Prostate gland (tissue), 2 donors: ENCODE data around the gene ANGPTL2. TPM values are rescaled to one million over a fixed set of nuclear protein-coding genes. Genes with fewer than 3 reads are reported as not detected.

Experiments used
- DNase-seq: peaks from one replicate; pipeline ENCODE4 v3.0.0-alpha.2; 2019; ENCODE audit warnings: low spot score
- H3K27ac ChIP-seq, 2 donors: fragments of 200-600 bp; sonication (generic); 2 replicates each; pipeline ENCODE4 v1.5.1; 2017 to 2019
- H3K27me3 ChIP-seq: fragments of 200-600 bp; sonication (generic); replicated peaks from 2 replicates; pipeline ENCODE4 v1.5.1; 2019; ENCODE audit not compliant: insufficient read depth
- H3K36me3 ChIP-seq, 2 donors: fragments of 200-600 bp; sonication (generic); 1 replicate in 1 of 2; 2 replicates in 1 of 2; pipeline versions ENCODE4 v1.5.1 to v1.8.1; 2017 to 2019
- H3K4me1 ChIP-seq: fragments of 200-600 bp; sonication (generic); replicated peaks from 2 replicates; pipeline ENCODE4 v1.5.1; 2019
- H3K4me3 ChIP-seq, 2 donors: fragments of 200-600 bp; sonication (generic); 2 replicates each; pipeline ENCODE4 v1.5.1; 2017 to 2019
- H3K9me3 ChIP-seq: fragments of 200-600 bp; sonication (generic); 2 replicates; pipeline ENCODE4 v1.5.1; 2017
- POLR2A ChIP-seq: fragments of 450-650 bp; IDR thresholded peaks from one replicate; pipeline ENCODE4 v1.6.1; 2016; ENCODE audit warnings: antibody characterized with exemption, mild to moderate bottlenecking
- POLR2AphosphoS5 ChIP-seq: sonication (generic); formaldehyde crosslinking; IDR thresholded peaks from one replicate; pipeline ENCODE4 v1.6.1; 2017; ENCODE audit warnings: antibody characterized with exemption
- WGBS: methylation state at CpG from one replicate; pipeline ENCODE4 v1.1.5; 2018; 5-methylcytosine and 5-hydroxymethylcytosine counted together
- intact Hi-C: fragments of 100-400 bp; cut with DNase I; formaldehyde crosslinking; loops from one replicate; pipeline ENCODE4 v1.14.2; 2022
- total RNA-seq, 2 donors: library from RNA; depleted of rRNA; stranded (reverse); fragments of >200 nt; gene quantifications; one replicate each; pipeline ENCODE4 v1.1.0, GENCODE V29; 2016
- TF ChIP-seq, protein P1 (sequence below), 4 experiments: fragments of 200-600 bp in 2 of 4; fragments of 450-650 bp in 2 of 4; sonication (generic) in 2 of 4; IDR thresholded peaks; 1 replicate in 3 of 4; 2 replicates in 1 of 4; pipeline ENCODE4 v1.5.1; 2016 to 2019; ENCODE audit warnings: antibody characterized with exemption in 4 of 4, mild to moderate bottlenecking in 2 of 4, moderate library complexity in 2 of 4

The ANGPTL2 gene
- total RNA-seq, 2 donors from 2014 or later, result 17.3 to 43.2 TPM

DNA sequence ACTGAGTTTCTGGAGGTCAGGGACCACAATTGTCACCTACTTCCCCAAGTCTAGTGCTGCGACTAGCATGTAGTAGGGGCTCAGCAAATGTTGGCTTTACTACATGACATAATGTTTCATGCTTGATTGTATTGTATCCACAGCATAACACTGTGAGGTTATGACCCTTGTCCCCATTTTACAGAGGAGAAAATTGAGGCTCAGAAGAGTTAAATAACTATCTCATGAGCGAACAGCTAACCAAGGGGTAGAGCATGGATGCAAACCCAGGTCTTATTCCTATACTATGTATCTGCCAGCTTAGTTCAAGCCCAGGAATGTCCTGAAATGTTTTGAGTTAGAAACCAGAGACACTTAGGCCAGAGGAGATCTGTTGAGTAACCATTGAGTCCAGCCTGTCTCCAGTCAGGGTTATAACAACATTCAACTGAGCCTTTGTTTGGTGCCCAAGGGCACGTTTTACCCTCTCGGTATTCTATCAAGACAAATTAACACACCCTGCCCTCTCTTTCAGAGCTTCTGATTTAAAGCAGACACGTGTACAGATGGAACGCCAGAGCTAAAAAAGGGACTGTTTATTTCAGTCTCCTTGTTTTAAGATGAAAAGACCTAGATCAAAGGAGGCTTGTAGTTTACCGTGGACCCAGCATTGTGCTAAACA, 16.5 kb downstream of the ANGPTL2 start:
- no peaks in the 10 kb centered on the region for H3K27me3 ChIP-seq
- H3K4me1 ChIP-seq, result no peaks in the 10 kb centered on the region
- no peaks in the 10 kb centered on the region for H3K36me3 ChIP-seq
- H3K27ac ChIP-seq, result no peak overlapping the region
- DNase-seq, result no peak
- H3K9me3 ChIP-seq, result no peaks in the 10 kb centered on the region
- H3K4me3 ChIP-seq, result no peak overlapping the region
- intact Hi-C loops, result no loop called here
- 80% methylated on average over 7 of the region's 7 CpGs for WGBS
- TF ChIP-seq, protein P1, sequence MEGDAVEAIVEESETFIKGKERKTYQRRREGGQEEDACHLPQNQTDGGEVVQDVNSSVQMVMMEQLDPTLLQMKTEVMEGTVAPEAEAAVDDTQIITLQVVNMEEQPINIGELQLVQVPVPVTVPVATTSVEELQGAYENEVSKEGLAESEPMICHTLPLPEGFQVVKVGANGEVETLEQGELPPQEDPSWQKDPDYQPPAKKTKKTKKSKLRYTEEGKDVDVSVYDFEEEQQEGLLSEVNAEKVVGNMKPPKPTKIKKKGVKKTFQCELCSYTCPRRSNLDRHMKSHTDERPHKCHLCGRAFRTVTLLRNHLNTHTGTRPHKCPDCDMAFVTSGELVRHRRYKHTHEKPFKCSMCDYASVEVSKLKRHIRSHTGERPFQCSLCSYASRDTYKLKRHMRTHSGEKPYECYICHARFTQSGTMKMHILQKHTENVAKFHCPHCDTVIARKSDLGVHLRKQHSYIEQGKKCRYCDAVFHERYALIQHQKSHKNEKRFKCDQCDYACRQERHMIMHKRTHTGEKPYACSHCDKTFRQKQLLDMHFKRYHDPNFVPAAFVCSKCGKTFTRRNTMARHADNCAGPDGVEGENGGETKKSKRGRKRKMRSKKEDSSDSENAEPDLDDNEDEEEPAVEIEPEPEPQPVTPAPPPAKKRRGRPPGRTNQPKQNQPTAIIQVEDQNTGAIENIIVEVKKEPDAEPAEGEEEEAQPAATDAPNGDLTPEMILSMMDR (IDR thresholded peaks at IDR 0.05), result no peak
- no peak for TF ChIP-seq POLR2AphosphoS5
- TF ChIP-seq POLR2A, result no peak

- TF ChIP-seq POLR2AphosphoS5 (no peak), POLR2A (no peak)
- intact Hi-C loops, result no loop called here
Observed at GRCh38 chr9:127104581-127105311, 17.7 kb downstream of the ANGPTL2 start.

DNA sequence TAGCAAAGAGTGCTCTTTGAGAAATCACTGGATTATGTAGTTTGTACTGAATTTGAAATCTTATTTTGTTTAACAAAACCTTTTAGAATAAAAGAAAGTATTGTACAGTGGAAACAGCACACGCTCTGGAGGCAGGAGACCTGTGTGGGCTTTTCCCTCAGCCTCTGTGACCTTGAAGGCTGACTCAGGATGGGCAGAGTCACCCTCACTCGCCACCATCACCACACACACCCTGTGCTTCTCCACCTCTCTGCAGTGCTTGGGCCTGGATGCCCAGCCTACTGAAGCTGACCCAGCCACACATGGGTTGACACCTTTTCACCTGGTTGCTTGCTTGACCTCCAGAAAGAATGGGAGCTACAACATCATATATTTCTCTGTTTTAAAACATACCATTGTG, 19.6 kb downstream of the ANGPTL2 start:
- 93% methylated on average over 2 of the region's 2 CpGs for whole genome bisulfite sequencing
- TF ChIP-seq POLR2AphosphoS5 (no peak), POLR2A (no peak)
- TF ChIP-seq, protein P1 (IDR thresholded peaks at IDR 0.05), result no peak
- DNase-seq, result no peak
- intact Hi-C loops, result no loop called here
- no peak overlapping the region for H3K4me3 ChIP-seq
- H3K27me3 ChIP-seq, result no peaks in the 10 kb centered on the region
- no peaks in the 10 kb centered on the region for H3K9me3 ChIP-seq
- H3K36me3 ChIP-seq, result no peaks in the 10 kb centered on the region
- H3K27ac ChIP-seq, result no peak overlapping the region
- H3K4me1 ChIP-seq, result no peaks in the 10 kb centered on the region

More at GRCh38 chr9:127104581-127105311, 17.7 kb downstream of the ANGPTL2 start:
- WGBS, result 83% methylated on average over 7 of the region's 7 CpGs
- no peaks in the 10 kb centered on the region for H3K36me3 ChIP-seq
- no peak overlapping the region for H3K27ac ChIP-seq
- H3K9me3 ChIP-seq, result no peaks in the 10 kb centered on the region
- H3K4me3 ChIP-seq, result no peak overlapping the region
- H3K27me3 ChIP-seq, result no peaks in the 10 kb centered on the region
- no peak for DNase-seq
- no peaks in the 10 kb centered on the region for H3K4me1 ChIP-seq

DNA sequence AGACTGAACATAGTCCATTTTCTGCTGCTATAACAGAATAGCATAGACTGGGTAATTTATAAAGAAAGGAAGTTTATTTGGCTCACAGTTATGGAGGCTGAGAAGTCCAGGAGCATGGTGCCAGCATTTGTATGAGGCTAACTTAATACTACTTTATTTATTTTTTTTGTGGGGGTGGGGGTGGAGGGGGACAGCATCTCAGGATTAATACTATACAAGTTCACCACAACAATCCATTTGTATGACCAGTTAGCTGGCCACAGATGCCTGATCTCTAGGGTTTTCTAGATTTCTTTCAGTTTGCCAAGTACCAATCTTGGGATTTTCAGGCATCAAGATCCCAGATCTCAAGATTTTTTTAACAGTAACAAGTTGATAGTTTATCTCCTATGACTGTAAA, 20.3 kb downstream of the ANGPTL2 start:
- H3K9me3 ChIP-seq, result no peaks in the 10 kb centered on the region
- H3K27me3 ChIP-seq, result no peaks in the 10 kb centered on the region
- H3K4me1 ChIP-seq, result no peaks in the 10 kb centered on the region
- TF ChIP-seq POLR2AphosphoS5 (no peak), POLR2A (no peak)
- TF ChIP-seq, protein P1 (IDR thresholded peaks at IDR 0.05), result no peak
- intact Hi-C loops, result no loop called here
- DNase-seq, result no peak
- no peak overlapping the region for H3K27ac ChIP-seq
- H3K36me3 ChIP-seq, result no peaks in the 10 kb centered on the region
- no peak overlapping the region for H3K4me3 ChIP-seq

DNA sequence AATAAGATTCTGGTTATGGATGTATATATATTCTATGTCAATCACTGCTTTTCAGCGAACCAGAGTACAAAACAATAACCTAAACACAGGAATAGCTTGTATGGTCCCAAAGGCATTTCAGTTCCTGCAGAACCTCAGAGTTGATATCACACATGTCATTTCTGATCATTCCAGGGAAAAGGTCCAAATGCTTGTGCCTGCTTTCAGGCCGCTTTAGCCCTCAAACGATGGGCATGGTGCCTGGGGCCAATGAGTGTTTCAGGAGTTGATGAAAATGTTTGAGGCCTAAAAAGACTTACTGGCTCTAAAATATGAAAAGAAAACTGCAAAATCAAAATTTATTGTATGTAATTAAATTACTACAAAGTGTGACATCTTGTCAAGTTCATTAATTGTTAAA, 22.8 kb downstream of the ANGPTL2 start:
- 51% methylated on average over 3 of the region's 3 CpGs for WGBS
- TF ChIP-seq POLR2A (no peak), POLR2AphosphoS5 (no peak)
- TF ChIP-seq, protein P1 (IDR thresholded peaks at IDR 0.05), result no peak
- intact Hi-C loops, result no loop called here
- Histone ChIP-seq H3K27me3 (no peaks in the 10 kb centered on the region), H3K4me3 (no peak overlapping the region), H3K9me3 (no peaks in the 10 kb centered on the region), H3K36me3 (no peaks in the 10 kb centered on the region), H3K4me1 (no peaks in the 10 kb centered on the region), H3K27ac (no peak overlapping the region)
- DNase-seq, result no peak
